ENCODE results near the gene CFAP97D2.
"Not testable (repeated sequence)": the region's sequence is repeated elsewhere in the genome, so short reads cannot be mapped to it uniquely, and the experiment has no call there.

CFAP97D2 gene

GRCh38 chr13:114173272-114173671, 5.8 kb upstream of the CFAP97D2 start:
- DNase-seq (ENCODE audit: extremely low read depth, low read depth) = no peak
- no peak for TF ChIP-seq CTCF (IDR thresholded peaks at IDR 0.05; ENCODE audit: low read depth, low read length, missing control alignments)
- H3K4me3 ChIP-seq (replicated peaks; ENCODE audit: low read depth, low read length) = no peak overlapping the region

- TF ChIP-seq CTCF (IDR thresholded peaks at IDR 0.05; ENCODE audit: low read depth, low read length, missing control alignments) = no peak
- DNase-seq (ENCODE audit: extremely low read depth, low read depth) = no peak
- H3K4me3 ChIP-seq (replicated peaks; ENCODE audit: low read depth, low read length) = no peak overlapping the region
These were observed 5.3 kb upstream of the CFAP97D2 start for GRCh38 chr13:114173745-114174144.

GRCh38 chr13:114174529-114174961, 4.5 kb upstream of the CFAP97D2 start:
- TF ChIP-seq CTCF (IDR thresholded peaks at IDR 0.05; ENCODE audit: low read depth, low read length, missing control alignments) = no peak
- DNase-seq (ENCODE audit: extremely low read depth, low read depth) = no peak
- no peak overlapping the region for H3K4me3 ChIP-seq (replicated peaks; ENCODE audit: low read depth, low read length)

- not testable (repeated sequence) for DNase-seq (ENCODE audit: extremely low read depth, low read depth); H3K4me3 ChIP-seq (replicated peaks; ENCODE audit: low read depth, low read length)
These were observed 2.6 kb upstream of the CFAP97D2 start for GRCh38 chr13:114176359-114176902.

- DNase-seq (ENCODE audit: extremely low read depth, low read depth) = no peak
- H3K4me3 ChIP-seq (replicated peaks; ENCODE audit: low read depth, low read length) = no peak overlapping the region
- no peak for TF ChIP-seq CTCF (IDR thresholded peaks at IDR 0.05; ENCODE audit: low read depth, low read length, missing control alignments)
These were observed 1.6 kb upstream of the CFAP97D2 start for GRCh38 chr13:114177245-114178010.

GRCh38 chr13:114185182-114185971, 6.3 kb downstream of the CFAP97D2 start:
- DNase-seq (ENCODE audit: extremely low read depth, low read depth) = no peak
- no peak overlapping the region for H3K4me3 ChIP-seq (replicated peaks; ENCODE audit: low read depth, low read length)
- no peak for TF ChIP-seq CTCF (IDR thresholded peaks at IDR 0.05; ENCODE audit: low read depth, low read length, missing control alignments)

GRCh38 chr13:114194853-114195252, 15.8 kb downstream of the CFAP97D2 start:
- no peak for DNase-seq (ENCODE audit: extremely low read depth, low read depth)
- no peak for TF ChIP-seq CTCF (IDR thresholded peaks at IDR 0.05; ENCODE audit: low read depth, low read length, missing control alignments)

More at GRCh38 chr13:114194853-114195252, 15.8 kb downstream of the CFAP97D2 start:
- no peak overlapping the region for H3K4me3 ChIP-seq (replicated peaks; ENCODE audit: low read depth, low read length)
